H9 (cell line): ENCODE results near the gene FBXO34. TPM values are rescaled to one million over a fixed set of nuclear protein-coding genes. Genes with fewer than 3 reads are reported as not detected.
A peak's percentile ranks its signal among the peaks of the same experiment; 100 is the strongest.

Source experiments
- DNase-seq: peaks from one replicate; pipeline ENCODE4 v3.0.0-alpha.2; 2017
- H2AFZ ChIP-seq: one replicate; pipeline ENCODE4 v1.6.1; 2013; ENCODE audit warnings: mild to moderate bottlenecking, low read length, control low read depth, moderate library complexity
- H2AK5ac ChIP-seq: 2 replicates; pipeline ENCODE4 v1.6.1; 2013; ENCODE audit warnings: low read length, control low read depth, mixed read lengths; ENCODE audit not compliant: insufficient read length
- H2BK120ac ChIP-seq: one replicate; pipeline ENCODE4 v1.6.1; 2013; ENCODE audit warnings: low read depth, mild to moderate bottlenecking, low read length, control low read depth, inconsistent platforms; ENCODE audit not compliant: poor library complexity, severe bottlenecking
- H2BK12ac ChIP-seq: 2 replicates; pipeline ENCODE4 v1.6.1; 2013; ENCODE audit warnings: low read length, control low read depth, mixed read lengths, low read depth; ENCODE audit not compliant: insufficient read length
- H2BK15ac ChIP-seq: 2 replicates; pipeline ENCODE4 v1.6.1; 2013; ENCODE audit warnings: low read depth, low read length, control low read depth
- H2BK20ac ChIP-seq: one replicate; pipeline ENCODE4 v1.6.1; 2013; ENCODE audit warnings: low read depth, mild to moderate bottlenecking, low read length, control low read depth, inconsistent platforms; ENCODE audit not compliant: poor library complexity, severe bottlenecking
- H2BK5ac ChIP-seq: 2 replicates; pipeline ENCODE4 v1.6.1; 2013; ENCODE audit warnings: low read length, control low read depth, mixed read lengths; ENCODE audit not compliant: insufficient read length
- H3K14ac ChIP-seq: 2 replicates; pipeline ENCODE4 v1.6.1; 2013; ENCODE audit warnings: low read length, control low read depth; ENCODE audit not compliant: insufficient read depth
- H3K18ac ChIP-seq: 2 replicates; pipeline ENCODE4 v1.6.1; 2013; ENCODE audit warnings: low read depth, mild to moderate bottlenecking, mixed read lengths, low read length, control low read depth; ENCODE audit not compliant: insufficient read length
- H3K23ac ChIP-seq: 2 replicates; pipeline ENCODE4 v1.6.1; 2013; ENCODE audit warnings: low read length, control low read depth, mixed read lengths, low read depth; ENCODE audit not compliant: insufficient read length
- H3K23me2 ChIP-seq: 2 replicates; pipeline ENCODE4 v1.6.1; 2013; ENCODE audit warnings: low read depth, mild to moderate bottlenecking, mixed read lengths, low read length, control low read depth; ENCODE audit not compliant: insufficient read length, poor library complexity, severe bottlenecking
- H3K27ac ChIP-seq: 2 replicates; pipeline ENCODE4 v1.5.1; 2013; ENCODE audit warnings: low read length, control low read depth, mixed read lengths, low read depth; ENCODE audit not compliant: insufficient read length
- H3K27me3 ChIP-seq: 2 replicates; pipeline ENCODE4 v1.6.1; 2013; ENCODE audit warnings: low read length, control low read depth, inconsistent platforms; ENCODE audit not compliant: insufficient read depth
- H3K4ac ChIP-seq: 2 replicates; pipeline ENCODE4 v1.6.1; 2013; ENCODE audit warnings: low read depth, mild to moderate bottlenecking, control low read depth, inconsistent platforms, low read length, moderate library complexity
- H3K4me1 ChIP-seq: 2 replicates; pipeline ENCODE4 v1.6.1; 2013; ENCODE audit warnings: low read length, control low read depth, inconsistent platforms; ENCODE audit not compliant: insufficient read depth
- H3K4me2 ChIP-seq: 2 replicates; pipeline ENCODE4 v1.6.1; 2013; ENCODE audit warnings: low read length, control low read depth, mixed read lengths; ENCODE audit not compliant: insufficient read length, insufficient read depth
- H3K56ac ChIP-seq: 2 replicates; pipeline ENCODE4 v1.6.1; 2013; ENCODE audit warnings: low read depth, mild to moderate bottlenecking, mixed read lengths, low read length, control low read depth; ENCODE audit not compliant: insufficient read length
- H3K79me1 ChIP-seq: 2 replicates; pipeline ENCODE4 v1.6.1; 2013; ENCODE audit warnings: low read depth, mild to moderate bottlenecking, moderate library complexity, low read length, control low read depth, inconsistent platforms; ENCODE audit not compliant: insufficient read depth, poor library complexity, severe bottlenecking
- H3K79me2 ChIP-seq: 2 replicates; pipeline ENCODE4 v1.6.1; 2013; ENCODE audit warnings: low read length, control low read depth, inconsistent platforms; ENCODE audit not compliant: insufficient read depth
- H3K9ac ChIP-seq: 2 replicates; pipeline ENCODE4 v1.6.1; 2013; ENCODE audit warnings: low read length, control low read depth, mixed read lengths; ENCODE audit not compliant: insufficient read length; ENCODE audit errors: extremely low read depth
- H3K9me3 ChIP-seq: one replicate; pipeline ENCODE4 v1.6.1; 2013; ENCODE audit warnings: low read depth, low read length, inconsistent platforms; ENCODE audit not compliant: control insufficient read depth
- H3T11ph ChIP-seq: one replicate; pipeline ENCODE4 v1.6.1; 2013; ENCODE audit warnings: mild to moderate bottlenecking, low read length, control low read depth, inconsistent platforms
- H4K20me1 ChIP-seq: one replicate; pipeline ENCODE4 v1.6.1; 2013; ENCODE audit not compliant: control insufficient read depth, insufficient read length, insufficient read depth
- H4K5ac ChIP-seq: 2 replicates; pipeline ENCODE4 v1.6.1; 2013; ENCODE audit warnings: low read depth, mild to moderate bottlenecking, mixed read lengths, low read length, control low read depth; ENCODE audit not compliant: insufficient read length
- H4K8ac ChIP-seq: replicated peaks from 2 replicates; pipeline ENCODE4 v1.6.1; 2013; ENCODE audit warnings: low read length, control low read depth, mixed read lengths, low read depth; ENCODE audit not compliant: insufficient read length
- H4K91ac ChIP-seq: 2 replicates; pipeline ENCODE4 v1.6.1; 2013; ENCODE audit warnings: low read depth, mild to moderate bottlenecking, moderate library complexity, mixed read lengths, low read length, control low read depth; ENCODE audit not compliant: insufficient read length
- H3K27ac Mint-ChIP-seq, 3 experiments: 2 replicates in 2 of 3; 3 replicates in 1 of 3; pipeline ENCODE4 v1.8.0; 2020 to 2021; ENCODE audit warnings: mixed read lengths in 3 of 3, mild to moderate bottlenecking in 1 of 3, moderate library complexity in 1 of 3
- H3K27me3 Mint-ChIP-seq: 2 replicates; pipeline ENCODE4 v1.8.0; 2021; ENCODE audit warnings: low read depth, mild to moderate bottlenecking, moderate library complexity, mixed read lengths
- H3K36me3 Mint-ChIP-seq, 3 experiments: 2 replicates in 2 of 3; 3 replicates in 1 of 3; pipeline ENCODE4 v1.8.0; 2020 to 2021; ENCODE audit warnings: low read depth in 3 of 3, mixed read lengths in 3 of 3; ENCODE audit not compliant: insufficient read depth in 1 of 3
- H3K4me1 Mint-ChIP-seq, 2 experiments: 2 replicates each; pipeline ENCODE4 v1.8.0; 2020; ENCODE audit warnings: mixed read lengths in 2 of 2
- H3K4me3 Mint-ChIP-seq, 2 experiments: 2 replicates in 1 of 2; 3 replicates in 1 of 2; pipeline ENCODE4 v1.8.0; 2020 to 2021; ENCODE audit warnings: mild to moderate bottlenecking in 2 of 2, mixed read lengths in 2 of 2, moderate library complexity in 1 of 2
- H3K9me3 Mint-ChIP-seq, 2 experiments: 2 replicates in 1 of 2; 3 replicates in 1 of 2; pipeline ENCODE4 v1.8.0; 2020; ENCODE audit warnings: mild to moderate bottlenecking in 2 of 2, mixed read lengths in 2 of 2, moderate library complexity in 1 of 2
- WGBS: extraction: QIAGEN DNeasy Blood & Tissue Kit; methylation state at CpG from one replicate; pipeline ENCODE4 v1.1.7; 2013; ENCODE audit warnings: missing lambda C conversion rate, low lambda C conversion rate, mixed read lengths; ENCODE audit not compliant: insufficient read length; ENCODE audit errors: extremely low coverage; 5-methylcytosine and 5-hydroxymethylcytosine counted together
- total RNA-seq: library from RNA; stranded (reverse); gene quantifications from 2 replicates; pipeline ENCODE4 v1.2.1, GENCODE V29; 2021
- TF ChIP-seq, protein P1 (sequence below): fragments of 200-600 bp; sonication (generic); conservative IDR thresholded peaks from 3 replicates; pipeline ENCODE4 v1.8.0; 2021; ENCODE audit warnings: antibody characterized with exemption, mild to moderate bottlenecking

FBXO34 gene
- total RNA-seq, 1 experiment from 2014 or later, result 12.0 TPM

DNA sequence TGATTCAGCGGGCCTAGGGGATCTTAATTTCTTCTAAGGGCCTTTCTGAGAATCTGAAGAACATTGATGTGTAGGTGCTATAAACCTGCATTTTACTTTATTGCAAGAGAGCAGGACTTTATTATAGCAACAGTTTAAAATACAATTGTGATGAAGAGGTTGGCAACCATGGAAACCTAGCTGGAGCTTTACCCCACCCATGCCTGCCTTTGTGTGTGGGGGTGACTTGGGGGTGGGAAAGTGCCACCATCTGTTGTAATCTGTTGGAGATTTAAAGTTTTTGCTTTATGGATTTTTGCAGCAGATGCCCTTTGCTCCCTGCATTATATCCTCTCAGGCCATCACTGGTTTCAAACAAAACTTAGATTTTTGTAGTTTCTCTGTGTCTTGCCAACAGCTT is 75.8 kb downstream of the FBXO34 start:
- Mint-ChIP-seq H3K4me1 (peaks cover 2 to 12% of the 10 kb centered on the region in 2 experiments; a peak in 3 of 4 replicates), H3K27me3 (no peaks in the 10 kb centered on the region), H3K4me3 (no peak overlapping the region), H3K27ac (0 out of 7 replicates have a peak overlapping the region, but pooled peaks of 1 of the 3 experiments have one; percentile 7), H3K36me3 (peaks cover 0 to 16% (median 14%) of the 10 kb centered on the region in 3 experiments; a peak in 4 of 7 replicates), H3K9me3 (no peaks in the 10 kb centered on the region)
- no peak overlapping the region for H2AK5ac ChIP-seq
- no peaks in the 10 kb centered on the region for H3K27me3 ChIP-seq
- H3K18ac ChIP-seq, result no peak overlapping the region
- no CpG with 5 or more reads among the region's 1 CpG for WGBS
- H3K9me3 ChIP-seq, result no peaks in the 10 kb centered on the region
- H3K79me2 ChIP-seq, result no peaks in the 10 kb centered on the region
- no peak overlapping the region for H2AFZ ChIP-seq
- TF ChIP-seq, protein P1, sequence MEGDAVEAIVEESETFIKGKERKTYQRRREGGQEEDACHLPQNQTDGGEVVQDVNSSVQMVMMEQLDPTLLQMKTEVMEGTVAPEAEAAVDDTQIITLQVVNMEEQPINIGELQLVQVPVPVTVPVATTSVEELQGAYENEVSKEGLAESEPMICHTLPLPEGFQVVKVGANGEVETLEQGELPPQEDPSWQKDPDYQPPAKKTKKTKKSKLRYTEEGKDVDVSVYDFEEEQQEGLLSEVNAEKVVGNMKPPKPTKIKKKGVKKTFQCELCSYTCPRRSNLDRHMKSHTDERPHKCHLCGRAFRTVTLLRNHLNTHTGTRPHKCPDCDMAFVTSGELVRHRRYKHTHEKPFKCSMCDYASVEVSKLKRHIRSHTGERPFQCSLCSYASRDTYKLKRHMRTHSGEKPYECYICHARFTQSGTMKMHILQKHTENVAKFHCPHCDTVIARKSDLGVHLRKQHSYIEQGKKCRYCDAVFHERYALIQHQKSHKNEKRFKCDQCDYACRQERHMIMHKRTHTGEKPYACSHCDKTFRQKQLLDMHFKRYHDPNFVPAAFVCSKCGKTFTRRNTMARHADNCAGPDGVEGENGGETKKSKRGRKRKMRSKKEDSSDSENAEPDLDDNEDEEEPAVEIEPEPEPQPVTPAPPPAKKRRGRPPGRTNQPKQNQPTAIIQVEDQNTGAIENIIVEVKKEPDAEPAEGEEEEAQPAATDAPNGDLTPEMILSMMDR, result no peak
- no peak overlapping the region for H3K4me2 ChIP-seq
- no peak overlapping the region for H3K9ac ChIP-seq
- no peak overlapping the region for H3K4ac ChIP-seq
- H2BK5ac ChIP-seq, result no peak overlapping the region
- no peak overlapping the region for H3T11ph ChIP-seq
- no peak overlapping the region for H4K5ac ChIP-seq
- H4K91ac ChIP-seq, result no peak overlapping the region
- no peak overlapping the region for H2BK15ac ChIP-seq
- no peaks in the 10 kb centered on the region for H3K4me1 ChIP-seq
- no peak overlapping the region for H2BK20ac ChIP-seq
- no peaks in the 10 kb centered on the region for H3K23me2 ChIP-seq
- H3K27ac ChIP-seq, result no peak overlapping the region
- no peak overlapping the region for H2BK12ac ChIP-seq
- no peak overlapping the region for H3K23ac ChIP-seq
- H3K14ac ChIP-seq, result no peak overlapping the region
- no peaks in the 10 kb centered on the region for H3K79me1 ChIP-seq
- H4K8ac ChIP-seq, result no peak overlapping the region
- no peak for DNase-seq
- no peak overlapping the region for H3K56ac ChIP-seq
- no peaks in the 10 kb centered on the region for H4K20me1 ChIP-seq
- no peak overlapping the region for H2BK120ac ChIP-seq
